Gastroesophageal sphincter (tissue), 4 donors: ENCODE measurements around the gene CEP120. TPM values are rescaled to one million over a fixed set of nuclear protein-coding genes. Genes with fewer than 3 reads are reported as not detected.

Experiments used
- ATAC-seq: fragments of 150-250 bp; one replicate; pipeline ENCODE4 v1.9.1; 2016; ENCODE audit warnings: mild to moderate bottlenecking, moderate library complexity
- H3K27ac ChIP-seq, 4 donors: fragments of 200-600 bp; sonication (generic) in 3 of 4; 1 replicate in 3 of 4; 2 replicates in 1 of 4; pipeline ENCODE4 v1.5.1; 2016 to 2019
- H3K27me3 ChIP-seq: fragments of 200-600 bp; sonication (generic); one replicate; pipeline ENCODE4 v1.5.1; 2019
- H3K36me3 ChIP-seq, 2 donors: fragments of 200-600 bp; sonication (generic); one replicate each; pipeline ENCODE4 v1.5.1; 2019; ENCODE audit warnings: control low read depth in 1 of 2
- H3K4me1 ChIP-seq, 3 donors: fragments of 200-600 bp; sonication (generic); 1 replicate in 2 of 3; 2 replicates in 1 of 3; pipeline ENCODE4 v1.5.1; 2016 to 2019; ENCODE audit warnings: control low read depth in 2 of 3
- H3K4me3 ChIP-seq, 2 donors: fragments of 200-600 bp; sonication (generic); one replicate each; pipeline ENCODE4 v1.5.1; 2019; ENCODE audit warnings: mild to moderate bottlenecking in 1 of 2, moderate library complexity in 1 of 2
- H3K9me3 ChIP-seq, 3 donors: fragments of 200-600 bp; sonication (generic); one replicate each; pipeline ENCODE4 v1.5.1; 2017 to 2019; ENCODE audit warnings: control low read depth in 2 of 3
- EP300 ChIP-seq: sonication (generic); formaldehyde crosslinking; IDR thresholded peaks from one replicate; pipeline ENCODE4 v1.6.1; 2017; ENCODE audit warnings: antibody characterized with exemption, mild to moderate bottlenecking
- POLR2A ChIP-seq, 2 donors: fragments of 450-650 bp; IDR thresholded peaks; one replicate each; pipeline ENCODE4 v1.6.1; 2017; ENCODE audit warnings: antibody characterized with exemption in 2 of 2, mild to moderate bottlenecking in 2 of 2, moderate library complexity in 1 of 2
- POLR2AphosphoS5 ChIP-seq: sonication (generic); formaldehyde crosslinking; IDR thresholded peaks from one replicate; pipeline ENCODE4 v1.6.1; 2017; ENCODE audit warnings: antibody characterized with exemption
- WGBS, 2 donors: methylation state at CpG; one replicate each; pipeline ENCODE4 v1.1.5; 2018; ENCODE audit warnings: low coverage in 1 of 2; 5-methylcytosine and 5-hydroxymethylcytosine counted together
- total RNA-seq, 4 donors: library from RNA; depleted of rRNA; stranded (reverse); fragments of >200 nt; gene quantifications; one replicate each; pipeline ENCODE4 v1.1.0, GENCODE V29; 2016
- TF ChIP-seq, protein P1 (sequence below), 4 experiments: fragments of 200-600 bp in 2 of 4; fragments of 450-650 bp in 2 of 4; sonication (generic) in 1 of 4; IDR thresholded peaks; one replicate each; pipeline ENCODE4 v1.5.1; 2017 to 2019; ENCODE audit warnings: antibody characterized with exemption in 4 of 4, mild to moderate bottlenecking in 2 of 4, moderate library complexity in 2 of 4

CEP120 gene
- total RNA-seq, 4 donors from 2014 or later = 17.2 to 26.8 (median 19.8) TPM

DNA sequence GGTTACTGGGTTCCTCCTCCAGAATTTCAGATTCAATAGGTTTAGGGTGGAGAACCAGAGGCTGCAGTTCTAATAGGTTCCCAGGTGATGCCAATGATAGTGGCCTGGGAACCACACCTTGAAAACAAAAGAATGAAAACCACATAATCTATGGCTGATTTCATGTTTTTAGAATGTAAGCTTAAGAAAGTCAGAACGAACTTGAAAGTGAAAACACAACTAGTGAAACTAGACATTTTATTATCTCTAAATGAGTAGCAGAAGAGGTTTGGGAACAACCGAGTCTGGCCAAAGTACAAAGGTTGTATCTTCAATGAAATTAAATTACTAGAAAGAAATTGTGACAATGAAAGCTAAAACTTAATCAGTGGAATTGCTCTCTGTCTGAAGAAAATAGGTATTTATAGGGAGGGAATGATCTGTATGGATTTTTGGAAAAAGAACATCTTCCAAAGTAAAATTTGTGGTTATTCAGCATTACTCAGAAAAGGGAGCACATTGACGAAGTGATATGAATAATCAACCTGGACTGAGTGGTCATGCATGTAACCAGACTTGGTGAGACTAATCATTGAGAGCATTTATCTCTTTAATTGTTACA is 24.9 kb upstream of the CEP120 start:
- Histone ChIP-seq H3K9me3 (no peaks in the 10 kb centered on the region), H3K4me3 (no peak overlapping the region), H3K4me1 (peaks cover 0 to 9% (median 0%) of the 10 kb centered on the region in 3 donors), H3K36me3 (no peaks in the 10 kb centered on the region), H3K27ac (no peak overlapping the region), H3K27me3 (no peaks in the 10 kb centered on the region)
- TF ChIP-seq POLR2AphosphoS5 (no peak), POLR2A (IDR thresholded peaks at IDR 0.05) (no peak), EP300 (no peak)
- TF ChIP-seq, protein P1, sequence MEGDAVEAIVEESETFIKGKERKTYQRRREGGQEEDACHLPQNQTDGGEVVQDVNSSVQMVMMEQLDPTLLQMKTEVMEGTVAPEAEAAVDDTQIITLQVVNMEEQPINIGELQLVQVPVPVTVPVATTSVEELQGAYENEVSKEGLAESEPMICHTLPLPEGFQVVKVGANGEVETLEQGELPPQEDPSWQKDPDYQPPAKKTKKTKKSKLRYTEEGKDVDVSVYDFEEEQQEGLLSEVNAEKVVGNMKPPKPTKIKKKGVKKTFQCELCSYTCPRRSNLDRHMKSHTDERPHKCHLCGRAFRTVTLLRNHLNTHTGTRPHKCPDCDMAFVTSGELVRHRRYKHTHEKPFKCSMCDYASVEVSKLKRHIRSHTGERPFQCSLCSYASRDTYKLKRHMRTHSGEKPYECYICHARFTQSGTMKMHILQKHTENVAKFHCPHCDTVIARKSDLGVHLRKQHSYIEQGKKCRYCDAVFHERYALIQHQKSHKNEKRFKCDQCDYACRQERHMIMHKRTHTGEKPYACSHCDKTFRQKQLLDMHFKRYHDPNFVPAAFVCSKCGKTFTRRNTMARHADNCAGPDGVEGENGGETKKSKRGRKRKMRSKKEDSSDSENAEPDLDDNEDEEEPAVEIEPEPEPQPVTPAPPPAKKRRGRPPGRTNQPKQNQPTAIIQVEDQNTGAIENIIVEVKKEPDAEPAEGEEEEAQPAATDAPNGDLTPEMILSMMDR (IDR thresholded peaks at IDR 0.05) = no peak
- WGBS, 2 donors = 71 to 100% methylated on average over 3 of the region's 3 CpGs
- ATAC-seq = no peak

DNA sequence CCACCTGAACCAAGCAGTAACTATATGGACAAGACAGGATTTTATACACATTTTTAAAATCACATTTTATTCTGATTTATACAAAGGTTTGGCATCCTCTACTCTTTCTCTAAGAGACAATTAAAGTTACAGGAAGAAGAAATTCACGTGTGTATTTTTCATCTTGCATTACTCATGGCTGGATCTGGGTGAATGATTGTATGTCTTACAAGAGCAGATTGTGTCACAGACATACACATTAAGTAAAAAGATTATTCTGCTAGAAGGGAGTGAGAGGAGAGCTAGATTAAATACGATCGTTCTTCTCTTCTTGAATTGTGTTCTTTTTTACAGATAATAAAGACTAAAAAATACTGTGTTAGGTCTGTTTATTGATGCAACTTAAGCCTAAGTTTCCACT is 20.8 kb upstream of the CEP120 start:
- Histone ChIP-seq H3K27ac (no peak overlapping the region), H3K9me3 (no peaks in the 10 kb centered on the region), H3K36me3 (no peaks in the 10 kb centered on the region), H3K4me1 (no peaks in the 10 kb centered on the region), H3K27me3 (no peaks in the 10 kb centered on the region), H3K4me3 (no peak overlapping the region)
- TF ChIP-seq, protein P1 (IDR thresholded peaks at IDR 0.05) = no peak
- TF ChIP-seq POLR2A (IDR thresholded peaks at IDR 0.05) (no peak), EP300 (no peak), POLR2AphosphoS5 (no peak)
- 66% methylated on average over 3 of the region's 3 CpGs for WGBS, 2 donors
- no peak for ATAC-seq

DNA sequence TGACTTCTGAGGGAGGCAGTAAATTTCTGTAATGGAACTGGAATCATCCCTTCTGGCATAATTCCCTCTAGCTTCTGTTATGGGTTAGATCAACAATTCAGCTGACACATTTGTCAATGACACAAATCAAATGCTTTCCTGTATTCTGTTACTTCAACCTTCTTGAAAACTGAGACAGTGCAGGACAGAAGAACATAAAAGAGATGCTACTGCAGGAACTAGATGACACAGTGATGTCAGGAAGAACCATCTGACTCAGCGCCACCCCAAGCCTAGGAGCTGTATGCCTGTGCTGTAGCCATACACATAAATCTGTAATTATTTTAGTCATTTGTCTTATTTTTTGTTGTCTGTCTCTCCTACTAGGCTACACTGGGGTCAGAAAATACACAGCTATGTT is 18.2 kb upstream of the CEP120 start:
- TF ChIP-seq, protein P1 (IDR thresholded peaks at IDR 0.05) = no peak
- no peak for TF ChIP-seq EP300
- TF ChIP-seq POLR2A (IDR thresholded peaks at IDR 0.05) = no peak
- TF ChIP-seq POLR2AphosphoS5 = no peak
- Histone ChIP-seq H3K27me3 (no peaks in the 10 kb centered on the region), H3K4me1 (no peaks in the 10 kb centered on the region), H3K9me3 (no peaks in the 10 kb centered on the region), H3K4me3 (no peak overlapping the region), H3K36me3 (no peaks in the 10 kb centered on the region), H3K27ac (no peak overlapping the region)
- 67 to 100% methylated on average over 1 of the region's 1 CpG for WGBS, 2 donors
- ATAC-seq = no peak

DNA sequence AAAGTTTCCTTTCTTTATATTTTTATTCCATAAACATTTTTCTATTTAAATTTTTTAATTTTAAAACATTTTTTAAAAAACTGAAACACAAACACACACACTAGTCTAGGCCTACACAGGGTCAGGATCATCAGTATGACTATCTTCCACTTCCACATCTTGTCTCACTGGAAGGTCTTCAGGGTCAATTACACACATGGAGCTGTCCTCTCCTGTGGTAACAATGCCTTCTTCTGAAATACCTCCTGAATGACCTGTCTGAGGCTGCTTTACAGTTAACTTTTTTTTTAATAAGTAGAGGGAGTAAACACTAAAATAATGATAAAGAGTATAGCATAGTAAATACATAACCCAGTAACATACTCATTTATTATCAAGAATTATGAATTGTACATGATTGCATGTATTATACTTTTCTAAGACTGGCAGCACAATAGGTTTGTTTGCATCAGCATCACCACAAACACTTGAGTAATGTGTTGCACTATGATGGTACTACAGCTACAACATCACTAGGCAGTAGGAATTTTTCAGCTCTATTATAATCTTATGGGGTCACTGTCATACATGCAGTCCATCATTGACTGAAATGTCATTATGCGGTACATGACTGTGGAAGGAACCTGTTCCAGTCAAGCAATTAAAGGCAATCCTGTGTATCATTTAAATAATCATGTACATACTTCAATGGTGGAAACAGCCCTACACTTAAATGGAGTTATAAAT is 17.4 kb upstream of the CEP120 start:
- 100% methylated on average over 1 of the region's 1 CpG for WGBS, 2 donors
- ATAC-seq = no peak
- no peaks in the 10 kb centered on the region for H3K36me3 ChIP-seq
- H3K4me1 ChIP-seq = no peaks in the 10 kb centered on the region
- H3K27ac ChIP-seq = no peak overlapping the region
- H3K9me3 ChIP-seq = no peaks in the 10 kb centered on the region
- TF ChIP-seq POLR2AphosphoS5 (no peak), EP300 (no peak), POLR2A (IDR thresholded peaks at IDR 0.05) (no peak)
- TF ChIP-seq, protein P1 (IDR thresholded peaks at IDR 0.05) = no peak
- no peak overlapping the region for H3K4me3 ChIP-seq
- H3K27me3 ChIP-seq = no peaks in the 10 kb centered on the region

DNA sequence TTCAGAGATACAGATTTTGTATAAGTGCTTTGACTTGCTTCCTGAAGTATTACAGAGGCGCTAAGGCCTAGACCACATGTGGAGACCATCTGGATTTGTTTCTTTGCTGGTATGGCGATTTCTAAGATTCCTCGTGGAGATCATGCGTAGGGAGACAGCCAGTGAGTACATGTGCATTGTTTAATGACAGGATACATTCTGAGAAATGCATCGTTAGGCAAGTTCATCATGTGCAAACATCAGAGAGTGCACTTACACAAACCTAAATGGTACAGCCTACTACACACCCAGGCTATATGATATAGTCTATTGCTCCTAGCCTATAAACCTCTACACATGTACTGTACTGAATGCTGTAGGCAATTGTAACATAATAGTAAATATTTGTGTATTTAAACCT is 16.5 kb upstream of the CEP120 start:
- WGBS, 2 donors = 87 to 94% methylated on average over 3 to 5 of the region's 5 CpGs
- no peak for ATAC-seq
- H3K36me3 ChIP-seq = no peaks in the 10 kb centered on the region
- no peak overlapping the region for H3K4me3 ChIP-seq
- no peak overlapping the region for H3K27ac ChIP-seq
- no peaks in the 10 kb centered on the region for H3K9me3 ChIP-seq
- no peaks in the 10 kb centered on the region for H3K27me3 ChIP-seq
- no peaks in the 10 kb centered on the region for H3K4me1 ChIP-seq
- TF ChIP-seq POLR2AphosphoS5 (no peak), EP300 (no peak), POLR2A (IDR thresholded peaks at IDR 0.05) (no peak)
- TF ChIP-seq, protein P1 (IDR thresholded peaks at IDR 0.05) = no peak
